DOHH2 (cell line): ENCODE data around the gene RNF169.

Source experiments
- H3F3A ChIP-seq: fragments of 200-600 bp; sonication (generic), shearing (Covaris generic); 2 replicates; pipeline ENCODE4 v1.6.0; 2016; ENCODE audit warnings: antibody characterized with exemption, mild to moderate bottlenecking; ENCODE audit not compliant: control insufficient read depth, insufficient read depth
- H3K27ac ChIP-seq: fragments of 200-600 bp; sonication (generic); 2 replicates; pipeline ENCODE4 v1.5.1; 2014; ENCODE audit warnings: low read depth, mild to moderate bottlenecking, low read length, moderate library complexity
- H3K27me3 ChIP-seq: fragments of 200-600 bp; sonication (generic); 2 replicates; pipeline ENCODE4 v1.6.1; 2014; ENCODE audit warnings: mild to moderate bottlenecking, low read length, mixed read lengths; ENCODE audit not compliant: control insufficient read depth
- H3K36me3 ChIP-seq: fragments of 200-600 bp; sonication (generic); 2 replicates; pipeline ENCODE4 v1.6.1; 2014; ENCODE audit warnings: mild to moderate bottlenecking, low read length, moderate library complexity, mixed read lengths; ENCODE audit not compliant: control insufficient read depth
- H3K4me1 ChIP-seq: fragments of 200-600 bp; sonication (generic); 2 replicates; pipeline ENCODE4 v1.6.1; 2014; ENCODE audit warnings: mild to moderate bottlenecking, low read length, mixed read lengths; ENCODE audit not compliant: control insufficient read depth
- H3K4me2 ChIP-seq: fragments of 200-600 bp; sonication (generic); 2 replicates; pipeline ENCODE4 v1.6.0; 2014; ENCODE audit warnings: mild to moderate bottlenecking, low read length, moderate library complexity
- H3K4me3 ChIP-seq: fragments of 200-600 bp; sonication (generic); 2 replicates; pipeline ENCODE4 v1.5.1; 2014; ENCODE audit warnings: mild to moderate bottlenecking, low read length, mixed read lengths
- H3K79me2 ChIP-seq: fragments of 200-600 bp; sonication (generic); 2 replicates; pipeline ENCODE4 v1.6.1; 2014; ENCODE audit warnings: mild to moderate bottlenecking, low read length, mixed read lengths; ENCODE audit not compliant: control insufficient read depth
- H3K9me2 ChIP-seq: fragments of 200-600 bp; sonication (generic); replicated peaks from 2 replicates; pipeline ENCODE4 v1.6.1; 2014; ENCODE audit warnings: mild to moderate bottlenecking, low read length, mixed read lengths; ENCODE audit not compliant: control insufficient read depth
- H3K9me3 ChIP-seq: fragments of 200-600 bp; sonication (generic); 2 replicates; pipeline ENCODE4 v1.6.1; 2014; ENCODE audit warnings: antibody characterized with exemption, low read length, mixed read lengths; ENCODE audit not compliant: control insufficient read depth, insufficient read depth
- H4K20me1 ChIP-seq: fragments of 200-600 bp; sonication (generic); 2 replicates; pipeline ENCODE4 v1.6.0; 2014; ENCODE audit warnings: low read depth, mild to moderate bottlenecking, antibody characterized with exemption, low read length, moderate library complexity; ENCODE audit not compliant: control insufficient read depth, insufficient read depth
- CTCF ChIP-seq: fragments of 200-600 bp; sonication (generic); IDR thresholded peaks from one replicate; pipeline ENCODE4 v1.5.1; 2014; ENCODE audit warnings: antibody characterized with exemption, mild to moderate bottlenecking, low read depth, low read length; ENCODE audit not compliant: poor library complexity, severe bottlenecking
- EZH2phosphoT487 ChIP-seq: fragments of 200-600 bp; sonication (generic); IDR thresholded peaks from 2 replicates; pipeline ENCODE4 v1.6.1; 2017; ENCODE audit warnings: borderline replicate concordance, mild to moderate bottlenecking, antibody characterized with exemption, low read length, moderate library complexity, mixed read lengths

Gene RNF169

GRCh38 chr11:74853223-74853622, 104.6 kb downstream of the RNF169 start:
- H3K9me3 ChIP-seq: no peaks in the 10 kb centered on the region
- no peak overlapping the region for H3K27ac ChIP-seq
- no peaks in the 10 kb centered on the region for H3K79me2 ChIP-seq
- no peaks in the 10 kb centered on the region for H3F3A ChIP-seq
- no peaks in the 10 kb centered on the region for H4K20me1 ChIP-seq
- H3K36me3 ChIP-seq: peaks cover 59% of the 10 kb centered on the region
- H3K27me3 ChIP-seq: no peaks in the 10 kb centered on the region
- no peak for TF ChIP-seq CTCF
- TF ChIP-seq EZH2phosphoT487: no peak
- H3K4me2 ChIP-seq: no peak overlapping the region
- H3K4me1 ChIP-seq: no peaks in the 10 kb centered on the region
- H3K9me2 ChIP-seq: no peaks in the 10 kb centered on the region
- no peak overlapping the region for H3K4me3 ChIP-seq

- peaks cover 73% of the 10 kb centered on the region for H3K36me3 ChIP-seq
- H3K27me3 ChIP-seq: no peaks in the 10 kb centered on the region
- H3K79me2 ChIP-seq: no peaks in the 10 kb centered on the region
- no peak overlapping the region for H3K4me3 ChIP-seq
- no peak overlapping the region for H3K4me2 ChIP-seq
- no peaks in the 10 kb centered on the region for H3K4me1 ChIP-seq
- H3F3A ChIP-seq: no peaks in the 10 kb centered on the region
- H4K20me1 ChIP-seq: no peaks in the 10 kb centered on the region
- no peak overlapping the region for H3K27ac ChIP-seq
- no peak for TF ChIP-seq CTCF
- TF ChIP-seq EZH2phosphoT487: no peak
- peaks cover 11% of the 10 kb centered on the region; the same call in 1 of the 2 replicates for H3K9me3 ChIP-seq
- no peaks in the 10 kb centered on the region for H3K9me2 ChIP-seq
Observed at GRCh38 chr11:74860743-74861142, 112.1 kb downstream of the RNF169 start.

GRCh38 chr11:74863410-74863809, 114.8 kb downstream of the RNF169 start:
- Histone ChIP-seq H3K4me3 (no peak overlapping the region), H3K79me2 (no peaks in the 10 kb centered on the region), H3K27me3 (no peaks in the 10 kb centered on the region), H3K9me3 (peaks cover 33% of the 10 kb centered on the region), H3K4me2 (no peak overlapping the region), H3K27ac (no peak overlapping the region), H3F3A (no peaks in the 10 kb centered on the region), H3K9me2 (no peaks in the 10 kb centered on the region), H4K20me1 (no peaks in the 10 kb centered on the region), H3K36me3 (peaks cover 90% of the 10 kb centered on the region), H3K4me1 (no peaks in the 10 kb centered on the region)
- TF ChIP-seq EZH2phosphoT487: no peak
- TF ChIP-seq CTCF: no peak

GRCh38 chr11:74866557-74866956, 117.9 kb downstream of the RNF169 start:
- no peaks in the 10 kb centered on the region for H3K4me1 ChIP-seq
- H3K4me2 ChIP-seq: no peak overlapping the region
- H3K27me3 ChIP-seq: no peaks in the 10 kb centered on the region
- no peaks in the 10 kb centered on the region for H3K79me2 ChIP-seq
- peaks cover 44% of the 10 kb centered on the region for H3K9me3 ChIP-seq
- H3K4me3 ChIP-seq: no peak overlapping the region
- peaks cover 88% of the 10 kb centered on the region for H3K36me3 ChIP-seq
- TF ChIP-seq CTCF (no peak), EZH2phosphoT487 (no peak)
- no peak overlapping the region for H3K27ac ChIP-seq
- H3F3A ChIP-seq: no peaks in the 10 kb centered on the region
- H3K9me2 ChIP-seq: no peaks in the 10 kb centered on the region
- no peaks in the 10 kb centered on the region for H4K20me1 ChIP-seq
